Activated gamma-delta T cell (primary cell): ENCODE results near the gene LMX1A.

ENCODE experiments used
- DNase-seq: peaks from one replicate; lab custom pipeline; 2025; lab: John Stamatoyannopoulos, UW

The LMX1A gene

DNA sequence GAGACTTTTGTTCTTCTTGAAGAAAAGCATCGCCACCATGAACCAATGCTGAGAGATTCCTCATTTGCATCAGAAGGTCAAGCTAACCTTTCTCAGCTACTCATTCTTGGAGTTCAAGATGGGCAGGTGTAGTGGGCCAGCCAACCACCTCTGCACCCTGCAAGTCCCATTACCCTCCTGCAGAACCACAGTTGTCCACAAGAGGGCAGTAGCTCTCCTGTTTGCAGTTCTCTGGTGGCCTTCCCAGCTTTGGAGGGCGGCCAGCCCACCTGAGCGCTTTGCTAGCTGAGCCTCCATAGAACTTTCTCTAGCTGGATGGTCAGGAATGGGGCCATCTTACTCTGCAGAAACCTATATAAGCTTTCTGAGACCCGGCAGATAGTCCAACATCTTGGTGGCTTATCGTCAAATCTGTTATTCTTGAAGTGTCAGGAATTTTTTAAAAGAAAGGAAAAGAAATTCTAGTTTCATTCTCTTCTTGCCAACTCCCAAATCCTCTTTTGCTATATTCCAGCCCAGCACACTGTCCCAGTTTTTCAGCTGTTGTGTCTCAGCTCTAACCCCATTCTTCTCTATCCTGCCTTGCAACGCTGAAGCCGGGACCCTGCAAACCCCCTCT, 11.0 kb upstream of the LMX1A start:
- DNase-seq = no peak

DNA sequence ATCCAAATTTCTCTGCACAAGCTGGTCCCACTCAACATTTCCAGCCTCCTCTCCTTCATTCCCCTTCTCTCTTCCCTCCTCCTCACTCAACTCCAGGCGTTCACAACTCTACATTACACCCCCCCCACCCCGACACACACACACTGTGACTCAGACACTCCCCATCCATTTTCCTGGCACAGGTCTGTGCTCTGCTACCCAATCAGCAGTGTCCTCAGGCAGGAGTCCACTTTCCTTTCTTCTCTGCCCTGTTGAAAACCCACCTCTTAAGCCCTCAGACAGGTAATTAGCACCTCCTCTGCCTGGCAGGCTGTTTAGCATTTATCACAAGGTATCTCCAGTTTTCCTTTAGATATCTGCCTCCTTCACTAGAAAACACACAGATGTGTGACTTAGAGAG, 8.8 kb upstream of the LMX1A start:
- DNase-seq = no peak

DNA sequence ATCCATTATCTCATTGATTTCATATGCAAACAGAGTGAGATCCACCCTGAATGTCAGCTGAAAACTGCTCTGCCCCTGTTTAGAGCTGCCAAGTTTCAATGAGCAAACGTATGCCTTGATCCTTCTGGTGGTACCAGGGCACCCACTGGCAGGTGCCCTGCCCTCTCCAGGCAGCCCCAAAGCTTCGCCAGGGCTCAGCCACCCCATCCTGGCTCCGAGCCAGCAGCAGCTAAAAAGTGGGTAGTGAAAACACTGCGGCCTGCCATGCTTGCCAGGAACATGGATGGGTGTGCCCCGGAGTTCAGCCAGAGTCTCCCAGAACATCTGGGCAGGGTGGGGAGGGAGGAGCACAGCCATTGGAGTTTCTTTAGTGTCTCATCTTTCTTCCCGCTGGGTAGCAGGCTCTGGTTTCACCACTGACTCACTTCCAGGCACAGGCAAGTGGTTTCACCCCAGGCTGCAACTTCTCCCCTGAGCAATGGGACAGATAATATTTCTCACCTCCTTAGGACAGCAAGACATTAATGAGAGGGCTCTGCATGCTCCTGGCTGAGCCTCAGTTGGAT, 8.1 kb upstream of the LMX1A start:
- no peak for DNase-seq

- DNase-seq = no peak
These were observed 361 bp upstream of the LMX1A start for GRCh38 chr1:165356876-165357275.

GRCh38 chr1:165355139-165355976, 1.2 kb downstream of the LMX1A start:
- DNase-seq = no peak

DNA sequence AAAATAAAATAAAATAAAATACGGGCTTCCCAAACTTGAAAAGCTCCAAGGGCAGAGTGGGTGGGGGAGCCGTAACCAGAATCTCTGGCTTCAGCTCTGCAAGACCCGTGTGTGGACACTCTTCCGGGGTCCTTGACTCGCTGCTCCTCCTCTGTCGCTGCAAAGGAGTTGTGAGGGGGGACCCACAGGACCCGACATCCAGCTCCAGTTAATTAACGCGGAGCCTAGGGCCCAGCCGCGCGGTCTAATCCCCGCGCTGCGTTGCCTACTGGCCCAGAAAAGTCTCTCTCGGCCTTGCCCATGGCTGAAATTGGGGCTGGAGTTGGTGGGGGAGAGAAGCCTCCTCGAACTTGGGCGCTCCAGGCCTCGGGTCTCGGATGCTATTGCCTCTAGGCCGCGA, 1.8 kb downstream of the LMX1A start:
- DNase-seq = no peak

DNA sequence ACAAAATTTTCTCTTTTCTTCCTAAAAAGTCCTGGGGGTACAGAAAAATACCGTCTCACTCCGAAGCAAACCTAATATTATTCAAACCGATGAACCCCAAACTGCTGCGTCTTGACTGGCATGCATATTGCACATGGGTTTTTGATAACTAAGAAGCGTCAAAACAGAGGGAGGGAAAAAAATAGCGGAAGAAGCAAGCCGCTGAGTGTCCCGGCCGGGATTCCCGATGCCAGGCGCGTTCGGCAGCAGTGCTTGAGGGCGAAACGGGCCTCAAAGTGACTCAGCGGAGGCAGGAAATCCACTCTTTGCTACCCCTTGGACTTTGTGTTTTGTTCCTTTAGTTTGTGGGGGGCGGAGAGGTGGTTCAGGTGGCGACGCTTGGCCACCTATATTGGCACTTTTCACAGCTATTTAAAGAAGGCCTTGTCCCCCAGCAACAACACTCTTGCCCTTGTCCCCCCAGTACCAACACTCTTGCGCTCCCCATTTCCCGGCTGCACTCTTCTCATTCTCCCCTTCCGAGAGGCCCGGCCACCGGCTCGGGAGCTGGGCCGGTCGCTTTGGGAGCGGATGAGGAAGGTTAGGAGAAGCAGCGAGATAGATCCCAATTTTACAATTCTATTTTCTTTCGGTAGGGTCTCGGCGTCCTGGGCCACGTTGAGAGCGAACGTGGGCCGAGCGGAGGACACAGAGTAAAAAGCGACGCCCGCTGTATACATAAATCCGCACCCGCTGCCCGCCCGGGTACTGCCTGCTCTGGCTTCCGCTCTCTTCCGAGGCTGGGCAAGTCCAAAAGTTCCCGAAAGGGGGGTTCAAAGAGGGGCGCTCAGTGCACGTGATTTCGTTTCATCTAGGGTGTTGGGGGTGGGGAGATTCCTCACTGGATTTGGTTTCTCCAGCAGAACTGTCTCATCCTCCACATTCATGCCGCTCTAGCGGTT, 2.5 kb downstream of the LMX1A start:
- no peak for DNase-seq

DNA sequence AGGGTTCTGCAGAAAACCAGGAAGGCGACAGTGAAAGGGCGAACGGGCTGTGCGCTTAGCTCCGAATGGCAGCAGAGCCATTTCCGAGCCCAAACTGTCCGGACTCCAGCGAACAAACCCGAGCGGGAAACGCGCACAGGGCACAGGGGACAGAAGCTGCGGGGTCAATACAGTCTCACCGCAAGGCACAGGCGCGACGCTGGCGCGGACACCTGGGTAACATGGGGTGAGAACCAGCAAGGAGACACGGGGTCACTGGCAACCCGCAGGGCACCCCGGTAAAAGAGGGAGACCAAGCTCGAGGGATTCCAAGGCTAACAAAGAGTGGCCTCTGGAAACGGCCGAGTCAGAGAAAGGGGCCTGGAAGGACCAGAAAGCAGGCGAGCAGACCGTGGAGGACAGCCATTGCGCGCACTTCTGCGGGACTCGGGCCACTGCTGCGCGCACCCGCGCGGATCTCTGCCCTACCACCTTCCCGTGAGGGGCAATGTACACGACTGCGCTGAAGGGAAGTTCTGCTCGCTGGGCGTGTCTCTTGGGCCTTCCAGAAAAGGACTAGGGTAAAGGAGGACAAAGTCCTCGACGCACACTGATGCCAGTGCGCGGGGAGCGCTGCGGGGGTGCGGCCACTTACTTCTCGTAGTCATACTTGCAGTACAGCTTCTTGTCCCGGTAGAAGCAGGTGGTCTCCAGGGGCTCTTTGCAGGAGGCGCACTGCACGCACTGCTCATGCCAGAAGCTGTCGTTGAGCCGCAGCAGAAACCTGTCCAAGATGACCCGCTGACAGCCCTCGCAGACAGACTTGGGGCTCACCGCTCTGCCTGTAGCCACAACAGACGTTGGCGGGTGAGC, 3.8 kb downstream of the LMX1A start:
- no peak for DNase-seq

- no peak for DNase-seq
These were observed 4.6 kb downstream of the LMX1A start for GRCh38 chr1:165351863-165352441.

- DNase-seq = no peak
These were observed 5.7 kb downstream of the LMX1A start for GRCh38 chr1:165350840-165351239.

- DNase-seq = no peak
These were observed 11.0 kb downstream of the LMX1A start for GRCh38 chr1:165345502-165345901.

DNA sequence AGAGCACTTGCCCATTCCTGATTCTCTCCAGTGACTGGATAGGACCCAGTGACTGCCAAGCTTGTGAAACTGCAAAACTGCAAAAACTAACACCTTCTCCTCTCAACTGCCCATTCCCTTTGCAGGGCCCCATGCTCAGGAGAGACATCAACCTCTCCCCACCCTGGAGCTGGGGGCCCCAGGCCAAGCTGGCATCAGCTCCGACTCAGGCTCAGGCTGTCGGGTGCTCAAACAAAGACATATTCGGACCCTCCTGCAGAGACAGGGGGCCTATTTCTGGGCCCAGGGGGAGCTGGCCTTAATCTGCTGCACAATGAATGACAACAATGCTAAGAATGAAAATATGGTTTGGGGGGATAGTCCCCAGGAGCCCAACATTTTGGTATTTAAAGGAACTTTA, 11.8 kb downstream of the LMX1A start:
- DNase-seq = no peak

DNA sequence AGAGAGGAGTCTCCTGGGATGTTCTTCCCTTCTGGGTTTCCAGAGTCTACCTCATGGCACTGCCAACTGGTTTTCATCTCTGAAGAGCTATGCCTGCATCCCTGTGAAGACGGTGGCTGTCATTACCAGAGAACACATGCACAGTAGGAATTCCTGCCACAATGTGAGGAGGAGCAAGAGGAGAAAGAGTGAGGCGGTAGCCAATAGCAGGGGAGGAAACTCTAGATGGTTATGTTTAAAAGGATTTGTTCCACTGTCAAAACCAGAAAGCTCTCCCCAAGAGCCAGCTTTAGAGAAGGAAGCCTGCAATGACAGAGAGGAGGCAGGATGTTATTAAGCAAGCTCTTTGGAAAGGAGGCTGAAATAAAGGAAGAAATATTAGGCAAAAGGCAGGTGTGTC, 12.3 kb downstream of the LMX1A start:
- no peak for DNase-seq

GRCh38 chr1:165342587-165342986, 13.9 kb downstream of the LMX1A start:
- no peak for DNase-seq

DNA sequence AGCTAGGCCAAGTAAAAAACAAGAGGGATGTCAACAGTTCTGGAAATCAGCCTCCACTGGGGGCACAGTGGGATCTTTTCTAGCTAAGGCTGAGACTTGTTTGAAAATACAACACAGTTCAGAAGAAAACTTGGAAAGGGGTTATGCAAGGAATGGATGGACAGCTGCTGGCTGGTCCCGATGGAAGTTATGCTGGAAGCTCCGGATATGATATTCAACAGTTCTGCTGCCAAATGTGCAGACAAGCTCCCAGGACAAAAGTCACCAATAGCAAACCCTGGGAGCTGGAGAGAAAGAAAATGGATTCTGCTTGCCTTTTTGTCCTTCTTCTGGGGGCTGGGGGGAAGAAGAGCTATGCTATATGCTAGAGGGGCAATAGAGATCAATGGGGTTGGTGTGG, 14.3 kb downstream of the LMX1A start:
- no peak for DNase-seq

GRCh38 chr1:165339164-165339563, 17.4 kb downstream of the LMX1A start:
- DNase-seq = no peak

DNA sequence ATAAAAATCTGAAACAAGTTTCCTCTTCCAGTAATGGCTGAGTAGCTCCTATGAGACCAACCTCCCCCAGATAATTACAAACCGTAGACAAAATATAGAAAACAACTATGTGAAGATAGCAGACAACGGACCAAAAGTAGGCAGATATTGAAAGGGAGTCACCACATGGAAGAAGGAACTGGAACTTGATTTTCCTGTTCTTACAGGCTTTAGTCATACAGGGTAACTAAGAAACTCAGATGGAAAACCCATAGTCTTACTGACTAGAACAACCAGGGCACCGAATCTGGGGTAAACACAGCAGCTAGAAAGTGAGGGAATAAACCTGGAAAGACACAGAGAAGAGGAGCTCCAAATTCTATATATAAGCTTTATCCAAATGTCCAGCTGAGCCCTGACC, 26.0 kb downstream of the LMX1A start:
- DNase-seq = no peak

GRCh38 chr1:165329104-165329503, 27.4 kb downstream of the LMX1A start:
- no peak for DNase-seq

DNA sequence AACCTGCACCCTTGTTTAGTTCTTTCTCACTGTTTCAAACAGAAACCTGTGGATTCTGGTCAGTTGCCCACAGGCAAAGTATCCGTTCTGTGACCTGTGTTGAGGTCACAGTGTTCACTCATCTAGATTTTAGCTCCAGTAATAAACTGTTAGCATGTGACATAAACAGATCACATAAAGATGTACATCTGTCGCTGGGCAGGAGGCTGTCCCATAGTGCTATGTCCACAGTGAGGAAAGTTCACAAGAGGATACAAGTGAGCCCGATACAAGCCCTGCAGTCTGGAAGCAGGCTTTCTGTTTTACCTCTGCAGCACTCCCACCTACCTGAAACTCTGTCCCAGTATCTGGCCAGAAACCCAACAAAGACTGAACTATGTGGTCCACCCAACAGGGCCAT, 28.4 kb downstream of the LMX1A start:
- no peak for DNase-seq

DNA sequence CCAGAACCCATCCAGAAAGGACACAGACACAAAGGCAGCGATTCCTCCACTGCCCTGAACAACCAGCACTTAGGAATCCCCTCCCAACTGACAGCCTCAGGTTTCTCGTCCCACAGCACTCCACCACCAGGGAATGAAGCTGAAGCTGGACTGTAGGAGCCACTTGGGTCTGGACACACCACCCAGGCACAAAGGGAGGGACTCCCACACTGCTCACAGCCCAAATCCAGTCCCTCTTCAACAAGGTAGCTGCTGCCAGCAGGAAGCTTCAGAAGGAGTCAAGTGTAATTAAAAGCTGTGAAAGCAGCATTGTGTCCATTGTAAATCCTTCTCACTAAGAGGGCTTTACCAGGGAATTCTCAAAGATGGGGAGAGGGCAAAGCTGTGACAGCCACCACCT, 29.0 kb downstream of the LMX1A start:
- no peak for DNase-seq
